H1 (cell line): Measurements from ENCODE around the gene RPL37. TPM values are rescaled to one million over a fixed set of nuclear protein-coding genes. Genes with fewer than 3 reads are reported as not detected.

Source experiments
- CTCF ChIA-PET: fragments of 300-600 bp; sonication (Branson Sonifier 250); formaldehyde crosslinking; loops from one replicate; lab custom pipeline; 2021; ENCODE audit not compliant: partially characterized antibody; lab: Charles Lee
- POLR2A ChIA-PET: fragments of 300-600 bp; sonication (Branson Sonifier 250); formaldehyde crosslinking; loops from one replicate; lab custom pipeline; 2021; ENCODE audit warnings: inconsistent platforms; ENCODE audit not compliant: partially characterized antibody; lab: Charles Lee
- DNase-seq, 2 experiments: peaks; one replicate each; pipeline versions ENCODE4 v3.0.0 to v3.0.0-alpha.2; 2010 to 2022; ENCODE audit warnings: low spot score in 2 of 2, low read depth in 1 of 2, mixed read lengths in 1 of 2
- FAIRE-seq: peaks from 2 replicates; lab custom pipeline; 2011; peaks lifted over from hg19 to GRCh38; lab: Jason Lieb, UNC
- H2AFZ ChIP-seq: 2 replicates; pipeline ENCODE4 v1.8.1; 2012; ENCODE audit warnings: low read length, inconsistent platforms
- H2AK5ac ChIP-seq: 2 replicates; pipeline ENCODE4 v1.6.1; 2013; ENCODE audit warnings: low read depth, low read length
- H2BK120ac ChIP-seq: replicated peaks from 2 replicates; pipeline ENCODE3; 2013; ENCODE audit warnings: low read depth, low read length, inconsistent platforms
- H2BK12ac ChIP-seq: 2 replicates; pipeline ENCODE4 v1.6.1; 2013; ENCODE audit warnings: low read depth, low read length
- H2BK15ac ChIP-seq: 2 replicates; pipeline ENCODE4 v1.6.1; 2013; ENCODE audit warnings: low read length
- H2BK20ac ChIP-seq: 2 replicates; pipeline ENCODE4 v1.6.1; 2013; ENCODE audit warnings: low read length
- H2BK5ac ChIP-seq: 2 replicates; pipeline ENCODE4 v1.6.1; 2013; ENCODE audit warnings: low read depth, low read length
- H3K14ac ChIP-seq: 2 replicates; pipeline ENCODE4 v1.6.1; 2013; ENCODE audit warnings: inconsistent platforms; ENCODE audit not compliant: insufficient read length
- H3K18ac ChIP-seq: 2 replicates; pipeline ENCODE4 v1.6.1; 2013; ENCODE audit warnings: low read length; ENCODE audit errors: extremely low read depth
- H3K23ac ChIP-seq: 2 replicates; pipeline ENCODE4 v1.6.1; 2013; ENCODE audit warnings: inconsistent platforms; ENCODE audit not compliant: insufficient read length
- H3K23me2 ChIP-seq: 2 replicates; pipeline ENCODE4 v1.6.1; 2013; ENCODE audit warnings: low read depth, low read length
- H3K27ac ChIP-seq: 2 replicates; pipeline ENCODE4 v1.6.1; 2011; ENCODE audit warnings: low read depth, low read length, inconsistent platforms
- H3K27me3 ChIP-seq, 4 experiments: replicated peaks in 1 of 4; 1 replicate in 1 of 4; 2 replicates in 3 of 4; pipeline versions ENCODE4 v1.6.1 to v1.8.1; 2011 to 2013; ENCODE audit warnings: low read length in 3 of 4, mild to moderate bottlenecking in 3 of 4, inconsistent platforms in 2 of 4, mixed read lengths in 2 of 4, moderate library complexity in 1 of 4; ENCODE audit not compliant: control insufficient read depth in 3 of 4, insufficient read depth in 3 of 4; ENCODE audit errors: extremely low read depth in 1 of 4
- H3K36me3 ChIP-seq, 4 experiments: 2 replicates each; pipeline versions ENCODE4 v1.6.1 to v1.8.1; 2011 to 2013; ENCODE audit warnings: mild to moderate bottlenecking in 4 of 4, low read length in 3 of 4, moderate library complexity in 2 of 4, control low read depth in 1 of 4, inconsistent platforms in 1 of 4; ENCODE audit not compliant: insufficient read depth in 4 of 4, control insufficient read depth in 2 of 4
- H3K4ac ChIP-seq: replicated peaks from 2 replicates; pipeline ENCODE3; 2013; ENCODE audit warnings: low read length, low read depth, mixed read lengths, inconsistent platforms; ENCODE audit not compliant: insufficient read length
- H3K4me1 ChIP-seq, 4 experiments: replicated peaks in 1 of 4; 1 replicate in 1 of 4; 2 replicates in 3 of 4; pipeline versions ENCODE4 v1.6.1 to v1.8.1; 2011 to 2013; ENCODE audit warnings: low read length in 3 of 4, inconsistent platforms in 2 of 4, mixed read lengths in 1 of 4; ENCODE audit not compliant: insufficient read depth in 4 of 4, control insufficient read depth in 3 of 4
- H3K4me2 ChIP-seq, 2 experiments: 2 replicates each; pipeline versions ENCODE4 v1.6.1 to v1.8.1; 2011 to 2013; ENCODE audit warnings: low read depth in 2 of 2, low read length in 2 of 2, control low read depth in 1 of 2, inconsistent platforms in 1 of 2, mild to moderate bottlenecking in 1 of 2; ENCODE audit not compliant: insufficient read depth in 1 of 2
- H3K4me3 ChIP-seq, 4 experiments: fragments of 200-600, 300-600 bp in 1 of 4; sonication (generic), shearing (Covaris generic), sonication (Bioruptor Twin) in 1 of 4; 2 replicates each; pipeline versions ENCODE4 v1.5.1 to v1.8.1; 2011 to 2016; ENCODE audit warnings: low read length in 4 of 4, low read depth in 3 of 4, control low read depth in 2 of 4, inconsistent platforms in 2 of 4, mild to moderate bottlenecking in 2 of 4, mixed read lengths in 1 of 4, moderate library complexity in 1 of 4; ENCODE audit not compliant: insufficient read depth in 2 of 4; ENCODE audit errors: extremely low read depth in 1 of 4
- H3K56ac ChIP-seq: replicated peaks from 2 replicates; pipeline ENCODE3; 2013; ENCODE audit warnings: low read depth, mild to moderate bottlenecking, mixed read lengths, low read length, inconsistent platforms; ENCODE audit not compliant: insufficient read length
- H3K79me1 ChIP-seq: 2 replicates; pipeline ENCODE4 v1.6.1; 2013; ENCODE audit warnings: low read depth, low read length, control low read depth
- H3K79me2 ChIP-seq, 2 experiments: 2 replicates each; pipeline versions ENCODE4 v1.6.1 to v1.8.1; 2012 to 2013; ENCODE audit warnings: low read length in 2 of 2, mild to moderate bottlenecking in 2 of 2, inconsistent platforms in 1 of 2; ENCODE audit not compliant: insufficient read depth in 2 of 2, control insufficient read depth in 1 of 2
- H3K9ac ChIP-seq, 4 experiments: replicated peaks in 1 of 4; 1 replicate in 1 of 4; 2 replicates in 3 of 4; pipeline versions ENCODE4 v1.6.1 to v1.8.1; 2011 to 2013; ENCODE audit warnings: low read depth in 3 of 4, low read length in 3 of 4, control low read depth in 2 of 4, mild to moderate bottlenecking in 2 of 4, moderate library complexity in 2 of 4, inconsistent platforms in 1 of 4; ENCODE audit errors: extremely low read depth in 1 of 4
- H3K9me3 ChIP-seq, 2 experiments: 2 replicates each; pipeline versions ENCODE4 v1.6.1 to v1.8.1; 2012 to 2013; ENCODE audit warnings: mild to moderate bottlenecking in 2 of 2, moderate library complexity in 2 of 2, control low read depth in 1 of 2, inconsistent platforms in 1 of 2, low read depth in 1 of 2, low read length in 1 of 2, mixed read lengths in 1 of 2; ENCODE audit not compliant: insufficient read depth in 2 of 2
- H4K20me1 ChIP-seq, 2 experiments: replicated peaks in 1 of 2; 2 replicates each; pipeline versions ENCODE3 to v1.8.1; 2011 to 2013; ENCODE audit warnings: inconsistent platforms in 2 of 2, low read length in 2 of 2, mild to moderate bottlenecking in 1 of 2; ENCODE audit not compliant: insufficient read depth in 2 of 2, control insufficient read depth in 1 of 2
- H4K5ac ChIP-seq: 2 replicates; pipeline ENCODE4 v1.6.1; 2013; ENCODE audit warnings: low read length, low read depth, mixed read lengths, inconsistent platforms; ENCODE audit not compliant: insufficient read length
- H4K8ac ChIP-seq: 2 replicates; pipeline ENCODE4 v1.8.0; 2013; ENCODE audit warnings: mild to moderate bottlenecking, moderate library complexity, low read length, inconsistent platforms; ENCODE audit not compliant: insufficient read depth; ENCODE audit errors: extremely low read depth
- H4K91ac ChIP-seq: replicated peaks from 2 replicates; pipeline ENCODE3; 2013; ENCODE audit warnings: low read length, mixed read lengths, inconsistent platforms; ENCODE audit not compliant: insufficient read length
- ASH2L ChIP-seq: fragments of 200-600, 300-600 bp; sonication (generic); IDR thresholded peaks from one replicate; pipeline ENCODE4 v1.7.1; 2017; ENCODE audit warnings: low read length
- ATF3 ChIP-seq: IDR thresholded peaks from 2 replicates; pipeline ENCODE4 v1.6.1; 2011; ENCODE audit warnings: low read depth, mild to moderate bottlenecking, low read length; ENCODE audit not compliant: insufficient read depth
- CEBPB ChIP-seq: IDR thresholded peaks from 2 replicates; pipeline ENCODE4 v1.6.1; 2012; ENCODE audit warnings: low read depth, low read length
- GTF2F1 ChIP-seq: IDR thresholded peaks from 2 replicates; pipeline ENCODE4 v1.6.1; 2012; ENCODE audit warnings: low read depth, low read length, improper control_type of control experiment, borderline replicate concordance
- HDAC2 ChIP-seq, 2 experiments: fragments of 300-600 bp in 1 of 2; sonication (generic) in 1 of 2; IDR thresholded peaks; 2 replicates each; pipeline ENCODE4 v1.6.1; 2011 to 2012; ENCODE audit warnings: low read depth in 2 of 2, low read length in 2 of 2, mild to moderate bottlenecking in 2 of 2, moderate library complexity in 2 of 2, borderline replicate concordance in 1 of 2, inconsistent platforms in 1 of 2
- RAD21 ChIP-seq, 2 experiments: IDR thresholded peaks in 1 of 2; conservative IDR thresholded peaks in 1 of 2; 2 replicates each; pipeline ENCODE4 v1.6.1; 2011; ENCODE audit warnings: low read depth in 2 of 2, low read length in 2 of 2, improper control_type of control experiment in 1 of 2, inconsistent platforms in 1 of 2, mild to moderate bottlenecking in 1 of 2, moderate library complexity in 1 of 2
- SRF ChIP-seq: IDR thresholded peaks from 2 replicates; pipeline ENCODE4 v1.6.1; 2011; ENCODE audit warnings: mild to moderate bottlenecking, low read depth, low read length, moderate library complexity
- TAF1 ChIP-seq: IDR thresholded peaks from 2 replicates; pipeline ENCODE4 v1.6.1; 2011; ENCODE audit warnings: mild to moderate bottlenecking, low read depth, low read length
- TEAD4 ChIP-seq: IDR thresholded peaks from 2 replicates; pipeline ENCODE4 v1.6.1; 2012; ENCODE audit warnings: low read depth, low read length, inconsistent platforms, mixed read lengths
- USF2 ChIP-seq: IDR thresholded peaks from 2 replicates; pipeline ENCODE4 v1.6.1; 2011; ENCODE audit warnings: low read length, improper control_type of control experiment
- WGBS, 2 experiments: shearing (Covaris generic) in 1 of 2; methylation state at CpG; one replicate each; pipeline versions ENCODE4 v1.1.6 to v1.1.7; 2013 to 2015; ENCODE audit warnings: low lambda C conversion rate in 2 of 2, mixed read lengths in 2 of 2, inconsistent platforms in 1 of 2, low coverage in 1 of 2, missing lambda C conversion rate in 1 of 2; ENCODE audit not compliant: insufficient replicate concordance in 2 of 2, insufficient coverage in 1 of 2, insufficient read length in 1 of 2; ENCODE audit errors: extremely low coverage in 1 of 2, missing lambda C conversion rate in 1 of 2; 5-methylcytosine and 5-hydroxymethylcytosine counted together
- polyA plus RNA-seq, 7 experiments: library from polyadenylated mRNA; depleted of rRNA in 3 of 7; stranded (reverse) in 5 of 7; unstranded in 2 of 7; fragments of >200 nt in 5 of 7; fragments of 200-250 nt in 2 of 7; gene quantifications; 1 replicate in 5 of 7; 2 replicates in 1 of 7; 4 replicates in 1 of 7; pipeline versions ENCODE4 v1.2.1 to v1.2.3, GENCODE V29; 2011 to 2013; ENCODE audit warnings: missing spikeins in 2 of 7, mixed read lengths in 2 of 7
- total RNA-seq: library from RNA; stranded (reverse); fragmentation: NEBNext Ultra II Directional; extraction: Animal tissue kit (Norgen Biotek cat#: 25700); gene quantifications from 2 replicates; pipeline ENCODE4 v1.2.1, GENCODE V29; 2021

RPL37 gene
- total and polyA plus RNA-seq, 2 of the 8 experiments (the other 6 are each of a cell fraction or from before 2014, with no cell fraction given), result 467 to 1,534 TPM

GRCh38 chr5:40790947-40791593 lies 44.0 kb downstream of the RPL37 start:
- Histone ChIP-seq H3K4me2 (no peak overlapping the region), H2BK120ac (no peak overlapping the region), H3K14ac (no peak overlapping the region), H3K56ac (no peak overlapping the region), H4K8ac (no peak overlapping the region), H3K4ac (no peak overlapping the region), H3K79me1 (no peaks in the 10 kb centered on the region; the same call in 1 of the 2 replicates), H4K5ac (no peak overlapping the region), H3K36me3 (no peaks in the 10 kb centered on the region; a peak in 1 of 8 replicates), H3K27ac (no peak overlapping the region), H3K23me2 (no peaks in the 10 kb centered on the region), H4K91ac (no peak overlapping the region), H4K20me1 (peaks cover 3 to 7% of the 10 kb centered on the region in 2 experiments), H3K4me3 (no peak overlapping the region), H2AK5ac (no peak overlapping the region), H3K79me2 (peaks cover 21 to 99% of the 10 kb centered on the region in 2 experiments), H3K9me3 (no peaks in the 10 kb centered on the region), H3K9ac (no peak overlapping the region), H2BK5ac (no peak overlapping the region), H2BK15ac (no peak overlapping the region), H2BK20ac (no peak overlapping the region), H3K27me3 (no peaks in the 10 kb centered on the region), H3K18ac (no peak overlapping the region), H3K4me1 (no peaks in the 10 kb centered on the region), H3K23ac (no peak overlapping the region), H2BK12ac (no peak overlapping the region), H2AFZ (no peak overlapping the region)
- WGBS, 2 experiments, result 87% methylated on average over 3 of the region's 3 CpGs; no CpG with 5 or more reads in 1 of the 2 experiments
- DNase-seq (no peak), FAIRE-seq (no peak)
- ChIA-PET POLR2A (interaction anchor here (0.7 to 1.8 kb wide), 6 partner anchors 7 to 44 kb away, joined by 3 to 6 read pairs (median 4); partner anchors contain the start of genes PRKAA1 and RPL37), CTCF (interaction anchor here (0.9 kb wide), 1 partner anchor 22 kb away, joined by 3 read pairs; no protein-coding TSS in a partner anchor)
- TF ChIP-seq TEAD4, result no peak
- TF ChIP-seq TAF1, result no peak
- TF ChIP-seq GTF2F1, result no peak
- no peak for TF ChIP-seq HDAC2 (IDR thresholded peaks at IDR 0.05; ENCODE audit: borderline replicate concordance in 1 of 2, low read depth in 2 of 2, low read length in 2 of 2)
- TF ChIP-seq ASH2L, result no peak
- TF ChIP-seq USF2, result no peak
- no peak for TF ChIP-seq ATF3
- no peak for TF ChIP-seq CEBPB
- TF ChIP-seq RAD21 (IDR thresholded peaks at IDR 0.05 in 1 of 2, conservative IDR thresholded peaks at IDR 0.05 in 1 of 2; ENCODE audit: low read depth in 2 of 2, low read length in 2 of 2), result no peak
- TF ChIP-seq SRF, result no peak
